Measurements from ENCODE around the gene GINS2.

The GINS2 gene

GRCh38 chr16:85651629-85652430, 36.9 kb downstream of the GINS2 start:
- DNase-seq: peak; percentile 38

DNA sequence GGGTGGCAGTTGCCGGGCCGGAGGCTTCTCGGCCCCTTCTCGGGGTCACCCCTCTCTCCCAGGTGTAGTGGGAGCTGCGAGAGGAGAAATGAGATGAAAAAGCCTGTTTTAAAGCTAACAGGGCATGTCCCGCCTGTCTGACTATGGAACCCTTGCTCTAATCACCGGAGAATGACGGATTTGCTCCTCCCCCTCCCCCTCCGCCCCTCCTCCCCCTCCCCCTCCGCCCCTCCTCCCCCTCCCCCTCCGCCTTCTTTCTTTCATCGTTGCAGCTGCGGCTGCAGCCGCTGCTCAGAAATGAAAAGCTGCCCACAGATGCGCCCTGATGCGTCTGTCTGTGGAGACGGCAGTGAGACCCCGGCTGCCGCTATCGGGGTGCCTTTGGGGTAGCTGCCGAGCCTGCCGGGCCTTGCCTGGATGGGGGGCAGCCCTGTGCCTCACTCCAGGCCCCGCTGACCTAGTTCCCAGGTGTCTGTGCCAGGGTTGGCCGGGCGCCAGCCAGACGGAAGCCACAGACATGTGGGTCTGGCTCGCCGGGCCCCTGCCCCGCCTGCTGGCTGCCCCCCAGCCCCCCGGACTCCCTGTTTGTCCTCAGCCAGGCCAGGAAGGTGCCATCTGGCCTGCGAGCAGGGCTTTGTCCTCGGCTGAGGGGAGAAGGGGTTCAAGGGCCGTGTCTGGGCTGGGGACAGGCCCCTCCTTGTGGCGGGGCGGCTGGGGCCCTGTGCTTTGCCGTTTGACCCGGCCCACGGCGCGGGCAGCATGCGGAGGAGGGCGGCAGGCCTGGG, 37.7 kb downstream of the GINS2 start:
- peak; percentile 75 for DNase-seq

DNA sequence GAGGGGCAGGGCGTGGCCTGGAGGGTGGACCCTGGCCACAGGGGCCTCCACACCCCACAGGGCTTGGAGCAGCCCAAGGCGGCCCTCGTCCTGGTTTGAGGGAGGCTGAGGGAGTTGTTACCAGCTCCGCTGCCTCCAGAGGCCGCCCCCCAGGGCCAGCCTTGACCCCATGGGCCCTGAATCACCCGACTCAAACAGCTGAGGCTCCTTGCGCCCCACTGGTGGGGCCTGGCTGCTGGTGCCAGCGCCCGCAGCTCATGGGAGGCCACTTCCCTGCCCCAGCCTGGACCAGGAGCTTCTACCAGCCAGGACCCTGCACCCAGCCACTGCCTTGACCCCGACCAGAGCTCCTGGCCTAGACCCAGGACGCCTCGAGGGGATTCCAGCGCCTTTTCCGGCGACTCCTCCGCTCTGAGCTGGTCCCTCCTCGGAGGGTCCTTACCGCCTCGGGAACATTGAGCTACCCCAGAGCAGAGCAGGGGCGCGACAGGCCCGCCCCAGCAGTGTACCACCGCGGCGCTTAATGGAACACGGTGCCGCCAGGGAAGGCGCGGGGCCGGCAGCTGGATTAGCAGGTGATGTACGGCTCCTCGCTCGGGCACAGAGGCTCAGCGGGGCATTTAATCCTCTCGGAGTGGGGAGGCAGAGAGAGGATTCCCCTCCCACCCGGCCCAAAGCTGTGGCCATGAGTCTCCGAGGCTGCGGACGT, 38.5 kb downstream of the GINS2 start:
- DNase-seq: peak; percentile 66

DNA sequence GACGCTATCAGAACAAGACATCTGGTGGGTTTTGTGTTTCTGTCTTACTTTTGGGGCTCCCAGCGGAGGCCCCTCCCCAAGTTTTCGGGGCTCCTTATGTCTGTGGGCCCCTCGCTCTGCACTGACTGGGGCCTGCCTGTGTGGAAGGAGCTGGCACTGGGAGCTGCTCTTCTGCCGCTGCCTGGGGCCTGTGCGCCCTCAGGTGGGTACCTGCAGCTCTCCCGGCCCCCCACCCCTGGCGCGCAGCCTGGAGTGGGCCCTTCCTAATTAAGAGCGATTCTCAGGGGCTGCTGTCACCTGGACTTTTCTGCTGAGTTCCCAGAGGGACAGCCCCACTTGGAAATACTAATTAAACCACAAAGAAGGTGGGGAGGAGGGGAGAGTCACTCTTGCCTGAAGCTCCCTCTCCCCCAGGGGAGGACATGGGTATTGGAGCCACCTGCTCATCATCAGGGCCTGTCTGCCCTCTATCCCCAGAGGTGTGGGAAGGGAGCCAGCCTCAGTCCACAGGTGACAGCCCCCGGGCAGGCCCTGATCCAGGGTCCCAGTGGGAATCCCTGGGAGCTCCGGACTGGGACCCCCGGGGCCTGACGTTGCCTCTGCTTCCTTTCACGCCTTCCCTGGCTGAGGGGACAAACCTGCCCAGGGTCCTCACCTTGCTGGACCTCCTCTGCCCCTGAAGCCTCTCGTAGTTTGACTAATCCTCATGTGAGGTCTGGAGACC, 39.2 kb downstream of the GINS2 start:
- peak; percentile 92 for DNase-seq

DNA sequence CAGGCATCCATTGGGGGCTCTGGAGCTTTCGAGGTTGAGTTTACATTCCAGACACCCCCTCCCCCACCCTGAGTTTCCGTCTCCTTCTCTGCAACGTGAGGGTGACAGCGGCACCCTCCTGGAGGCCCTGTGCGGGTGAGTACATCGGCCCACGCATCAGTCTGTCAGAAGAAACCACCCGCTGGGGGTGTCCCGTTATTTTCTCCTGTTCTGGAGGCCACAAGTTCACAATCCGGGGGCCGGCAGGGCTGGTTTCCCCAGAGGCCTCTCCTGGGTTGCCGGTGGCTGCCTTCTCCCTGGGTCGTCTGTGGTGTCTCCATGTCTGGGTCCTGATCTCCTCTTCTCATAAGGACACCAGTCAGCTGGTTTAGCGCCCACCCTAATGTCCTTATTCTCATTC, 39.9 kb downstream of the GINS2 start:
- DNase-seq: no peak

DNA sequence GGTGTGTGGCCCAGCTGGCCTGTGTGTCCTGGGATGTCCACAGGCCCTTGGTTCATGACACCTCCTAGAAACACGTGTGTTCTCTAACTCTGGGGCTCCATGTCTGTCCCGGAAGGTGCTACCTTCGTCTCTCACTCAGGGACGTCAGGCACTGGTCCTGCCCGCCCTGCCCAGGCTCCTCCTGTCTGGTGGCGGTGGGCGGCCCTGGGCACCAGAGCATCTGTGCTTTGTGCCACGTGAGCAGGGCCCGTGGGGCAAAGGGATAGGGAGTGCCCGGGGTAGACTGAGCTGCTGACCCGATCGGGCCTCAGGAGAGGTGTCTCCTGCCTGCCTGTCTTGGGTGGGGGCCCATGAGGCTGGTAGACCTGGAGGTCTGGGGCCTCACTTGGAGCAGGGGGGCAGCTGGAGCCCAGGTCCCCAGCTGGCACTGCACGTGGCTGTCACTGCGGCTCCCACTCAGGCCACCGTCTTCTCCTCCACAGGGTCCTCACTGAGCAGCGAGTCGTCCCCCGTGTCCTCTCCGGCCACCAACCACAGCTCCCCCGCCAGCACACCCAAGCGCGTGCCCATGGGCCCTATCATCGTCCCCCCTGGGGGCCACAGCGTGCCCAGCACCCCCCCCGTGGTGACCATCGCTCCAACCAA, 40.6 kb downstream of the GINS2 start:
- no peak for DNase-seq

GRCh38 chr16:85646976-85647375, 41.8 kb downstream of the GINS2 start:
- DNase-seq: no peak

GRCh38 chr16:85646358-85646907, 42.3 kb downstream of the GINS2 start:
- no peak for DNase-seq

DNA sequence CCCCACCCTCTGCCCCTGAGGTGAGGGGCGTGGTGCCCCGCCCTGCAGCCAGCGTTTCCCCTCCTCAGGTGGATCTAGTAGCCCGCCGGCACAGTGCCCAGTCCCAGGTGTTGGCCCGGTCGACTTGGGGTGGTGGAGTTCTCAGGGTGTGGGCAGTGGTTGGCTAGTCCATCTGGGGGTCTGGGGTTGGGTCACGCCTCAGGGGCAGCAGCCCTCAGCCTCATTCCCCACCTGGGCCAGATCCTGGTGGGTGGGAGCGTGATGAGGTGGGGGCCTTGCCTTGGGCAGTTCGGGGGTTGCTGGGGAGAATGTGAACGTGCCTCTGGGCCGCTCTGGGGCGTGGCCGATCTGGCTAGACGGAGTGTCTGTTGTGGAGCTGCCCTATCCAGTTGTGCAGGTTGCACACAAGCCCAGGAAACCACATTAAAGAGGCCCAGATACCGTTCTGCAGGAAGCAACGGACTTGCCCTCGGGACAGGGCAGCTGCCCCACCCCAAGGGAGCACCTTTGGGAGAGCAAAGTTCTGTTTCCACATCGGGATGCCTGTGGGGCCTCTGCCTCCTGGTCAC, 43.6 kb downstream of the GINS2 start:
- no peak for DNase-seq

DNA sequence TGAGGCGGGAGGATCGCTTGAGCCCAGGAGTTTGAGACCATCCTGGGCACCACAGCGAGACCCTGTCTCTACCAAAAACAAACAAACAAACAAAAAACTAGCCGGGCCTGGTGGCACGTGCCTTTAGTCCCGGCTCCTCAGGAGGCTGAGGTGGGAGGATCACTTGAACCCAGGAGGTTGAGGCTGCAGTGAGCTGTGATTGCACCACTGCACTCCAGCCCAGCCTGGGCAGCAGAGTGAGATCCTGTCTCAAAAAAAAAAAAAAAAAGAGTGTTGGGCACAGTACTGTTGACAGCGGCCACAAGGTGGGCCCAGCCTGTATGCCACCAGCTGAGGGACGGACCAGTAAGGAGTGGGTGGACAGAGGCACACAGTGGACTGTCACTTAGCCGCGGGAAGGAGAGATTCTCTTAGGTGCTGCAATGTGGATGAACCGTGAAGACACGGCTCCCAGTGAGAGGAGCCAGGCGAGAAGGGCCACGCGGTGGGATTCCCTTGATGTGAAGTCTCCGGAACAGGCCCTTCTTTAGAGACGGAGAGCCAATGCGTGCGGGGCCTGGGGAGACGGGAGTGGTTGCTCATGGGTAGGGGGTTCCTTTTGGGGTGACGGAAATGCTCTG, 44.6 kb downstream of the GINS2 start:
- DNase-seq: no peak

DNA sequence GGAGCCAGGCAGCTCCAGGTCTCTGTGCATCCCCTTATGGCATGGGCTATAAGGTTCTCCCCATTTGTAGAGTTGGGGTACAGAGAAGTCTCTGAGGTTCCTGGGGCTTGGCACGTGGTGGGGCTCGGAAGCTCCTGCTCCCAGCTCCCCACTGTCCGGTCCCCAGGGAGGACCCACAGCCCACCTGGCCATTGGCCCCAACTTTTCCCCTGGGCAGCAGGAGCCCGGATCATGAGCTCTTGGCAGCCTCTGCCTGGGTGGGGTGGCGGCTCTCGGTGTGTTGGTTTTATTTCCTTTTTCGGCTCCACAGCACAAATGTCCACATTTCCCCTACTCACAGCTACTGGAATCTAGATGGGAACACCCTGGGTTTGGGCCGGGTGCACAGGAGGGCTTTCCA, 45.1 kb downstream of the GINS2 start:
- DNase-seq: no peak

GRCh38 chr16:85642762-85643358, 45.9 kb downstream of the GINS2 start:
- no peak for DNase-seq

DNA sequence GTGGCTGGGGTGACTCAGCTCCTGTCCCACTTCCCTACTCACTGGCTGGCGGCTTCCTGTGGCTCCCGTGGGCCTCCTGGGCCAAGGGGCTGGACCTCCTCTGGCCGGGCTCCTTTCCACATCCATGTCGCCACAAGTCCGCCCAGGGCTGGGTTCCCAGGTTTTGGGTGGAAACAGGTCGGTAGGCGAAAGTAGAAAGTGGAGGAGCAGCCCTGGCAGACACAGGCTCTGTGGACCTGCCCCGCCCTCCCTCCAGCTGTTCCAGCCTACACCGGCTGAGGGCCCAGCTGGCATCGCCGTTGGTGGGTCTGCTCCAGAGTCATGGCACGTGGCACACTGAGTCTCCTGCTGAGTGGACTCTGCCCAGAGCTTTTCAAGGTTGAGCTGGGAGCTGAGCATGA, 47.0 kb downstream of the GINS2 start:
- peak; percentile 85 for DNase-seq

GRCh38 chr16:85641305-85641704, 47.4 kb downstream of the GINS2 start:
- no peak for DNase-seq

DNA sequence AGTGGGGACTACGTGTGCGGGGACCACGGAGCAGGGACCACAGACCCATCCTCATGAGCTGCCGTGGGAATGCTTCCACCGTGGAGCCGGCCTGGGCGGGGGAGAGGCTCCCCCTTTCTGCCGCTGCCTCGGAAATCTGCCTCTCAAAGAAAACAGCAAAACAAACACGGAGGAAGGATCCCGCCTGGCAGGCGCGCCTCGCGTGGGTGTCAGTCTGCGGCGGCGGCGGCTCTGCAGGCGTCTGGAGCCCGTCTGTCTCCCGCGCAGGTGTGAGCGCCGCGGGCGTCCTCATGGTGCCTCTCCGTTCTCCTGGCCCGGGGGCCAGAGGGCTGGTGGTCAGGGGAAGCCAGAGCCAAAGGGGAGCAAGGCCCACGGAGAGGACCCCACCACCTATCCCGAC, 48.2 kb downstream of the GINS2 start:
- DNase-seq: no peak

GRCh38 chr16:85640254-85640558, 48.5 kb downstream of the GINS2 start:
- peak; percentile 86 for DNase-seq

DNA sequence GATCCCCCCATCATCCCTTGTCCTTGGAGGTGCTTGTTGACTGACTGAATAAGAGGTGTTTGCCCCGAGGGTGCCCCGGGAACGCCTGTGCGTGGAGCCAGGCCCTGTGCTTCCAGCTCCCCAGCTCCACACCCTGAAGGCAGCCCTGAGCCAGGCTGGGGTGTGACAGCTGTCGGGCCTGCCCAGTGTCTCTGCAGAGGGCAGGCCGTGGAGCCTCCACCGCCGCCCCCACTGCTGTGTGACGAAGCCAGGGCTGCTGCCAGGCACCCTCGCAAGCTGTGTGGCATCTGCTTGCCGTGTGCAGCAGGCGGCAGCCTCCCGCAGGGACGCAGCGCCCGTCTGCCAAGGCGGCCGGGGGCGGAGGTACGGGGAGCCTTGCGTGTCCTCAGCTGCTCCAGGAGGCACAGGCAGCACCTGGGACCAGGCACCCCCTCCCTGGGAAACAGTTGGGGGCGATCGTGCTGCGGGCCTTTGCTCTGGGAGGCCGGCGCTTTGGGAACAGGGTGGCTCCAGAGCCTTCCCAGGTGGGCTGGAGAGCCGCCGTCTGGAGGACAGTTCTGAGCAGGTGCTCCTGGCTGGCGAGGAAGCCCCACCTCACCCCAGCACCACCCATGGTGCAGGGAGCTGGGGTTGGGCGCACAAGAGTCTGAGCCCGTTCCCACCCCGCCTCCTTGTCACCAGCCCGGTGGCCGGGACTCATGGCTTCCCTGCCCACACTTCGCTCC, 49.1 kb downstream of the GINS2 start:
- peak; percentile 97 for DNase-seq

DNA sequence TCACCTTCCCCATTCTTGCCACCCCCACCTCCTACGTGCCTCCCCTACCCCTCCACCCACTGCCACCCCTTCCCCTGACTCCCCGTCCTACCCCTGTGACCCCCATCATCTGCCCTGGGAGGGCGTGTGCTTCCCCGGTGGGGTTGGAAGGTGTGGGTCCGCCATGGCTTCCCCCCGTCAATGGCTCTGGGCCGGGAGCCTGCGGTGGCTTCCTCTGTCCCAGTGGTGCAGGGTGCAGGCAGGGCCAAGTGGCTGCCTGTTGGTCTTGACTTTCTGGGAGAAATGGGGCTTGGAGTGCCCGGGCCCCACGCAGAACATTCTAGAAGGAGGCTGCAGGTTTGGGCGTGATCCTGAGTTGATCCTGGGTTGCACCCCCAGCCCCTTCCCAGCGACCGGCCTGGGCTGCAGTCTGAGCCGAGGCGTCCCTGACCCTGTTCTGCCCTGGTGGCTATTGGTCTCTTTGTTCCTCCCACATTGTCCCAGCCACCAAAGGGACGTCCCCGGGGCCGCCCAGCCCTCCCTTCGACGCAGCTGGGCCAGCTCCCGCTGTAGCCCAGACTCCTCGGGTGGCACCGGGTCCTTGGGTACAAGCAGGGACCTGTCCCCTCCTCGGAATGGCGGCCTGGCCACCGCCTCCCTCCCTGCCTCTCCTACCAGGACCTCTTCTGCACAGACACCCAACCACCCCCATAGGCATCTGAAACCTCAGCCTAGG, 49.9 kb downstream of the GINS2 start:
- DNase-seq: no peak

- peak; percentile 72 for DNase-seq
Measured at GRCh38 chr16:85637808-85638647, 50.7 kb downstream of the GINS2 start.
